PFSK-1 (cell line): Measurements from ENCODE around the gene CLMN.

Source experiments
- POLR2AphosphoS5 ChIP-seq: IDR thresholded peaks from 2 replicates; pipeline ENCODE4 v1.6.1; 2012; ENCODE audit warnings: low read depth, mild to moderate bottlenecking, control low read depth, low read length, moderate library complexity
- SIN3A ChIP-seq: IDR thresholded peaks from 2 replicates; pipeline ENCODE4 v1.6.1; 2012; ENCODE audit warnings: mild to moderate bottlenecking, low read length, moderate library complexity, borderline replicate concordance; ENCODE audit not compliant: insufficient read depth
- TF ChIP-seq, protein P1 (sequence below), 2 experiments: IDR thresholded peaks; 2 replicates each; pipeline versions ENCODE4 v1.6.1 to v1.8.0; 2011 to 2012; ENCODE audit warnings: low read depth in 2 of 2, low read length in 2 of 2, control low read depth in 1 of 2, inconsistent platforms in 1 of 2, mild to moderate bottlenecking in 1 of 2, moderate library complexity in 1 of 2; ENCODE audit not compliant: insufficient read depth in 1 of 2

DNA sequence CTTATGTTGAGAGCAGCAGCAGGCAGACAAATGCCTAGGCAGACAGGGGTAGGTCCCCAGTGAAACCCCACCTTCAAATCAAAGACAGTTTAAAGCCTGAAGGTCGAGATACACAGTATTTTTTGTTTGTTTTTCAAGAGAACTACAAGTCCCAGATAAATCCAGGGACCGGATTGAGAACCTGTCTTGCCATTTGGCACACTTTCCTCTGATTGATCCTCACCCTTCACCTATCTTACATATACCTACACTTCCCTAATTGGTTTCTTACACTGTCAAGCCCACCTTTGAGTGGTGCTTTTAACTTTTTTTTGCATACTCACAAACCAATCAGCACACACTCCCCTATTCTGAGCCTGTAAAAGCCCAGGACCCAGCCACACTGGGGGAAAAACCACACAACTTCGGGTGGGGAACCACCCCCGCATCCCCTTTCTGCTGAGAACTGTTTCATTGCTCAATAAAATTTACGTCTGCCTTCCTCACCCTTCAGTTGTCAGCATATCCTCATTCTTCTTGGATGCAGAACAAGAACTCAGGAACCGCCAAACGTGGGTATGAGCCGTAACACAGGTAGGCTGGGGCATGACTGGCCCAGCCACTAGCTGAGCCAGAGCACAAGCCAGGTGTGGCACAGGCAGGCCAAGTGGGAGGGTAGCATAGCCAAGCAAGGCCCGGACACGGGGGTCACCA is 173.5 kb downstream of the CLMN start:
- TF ChIP-seq POLR2AphosphoS5: no peak
- no peak for TF ChIP-seq SIN3A
- TF ChIP-seq, protein P1, sequence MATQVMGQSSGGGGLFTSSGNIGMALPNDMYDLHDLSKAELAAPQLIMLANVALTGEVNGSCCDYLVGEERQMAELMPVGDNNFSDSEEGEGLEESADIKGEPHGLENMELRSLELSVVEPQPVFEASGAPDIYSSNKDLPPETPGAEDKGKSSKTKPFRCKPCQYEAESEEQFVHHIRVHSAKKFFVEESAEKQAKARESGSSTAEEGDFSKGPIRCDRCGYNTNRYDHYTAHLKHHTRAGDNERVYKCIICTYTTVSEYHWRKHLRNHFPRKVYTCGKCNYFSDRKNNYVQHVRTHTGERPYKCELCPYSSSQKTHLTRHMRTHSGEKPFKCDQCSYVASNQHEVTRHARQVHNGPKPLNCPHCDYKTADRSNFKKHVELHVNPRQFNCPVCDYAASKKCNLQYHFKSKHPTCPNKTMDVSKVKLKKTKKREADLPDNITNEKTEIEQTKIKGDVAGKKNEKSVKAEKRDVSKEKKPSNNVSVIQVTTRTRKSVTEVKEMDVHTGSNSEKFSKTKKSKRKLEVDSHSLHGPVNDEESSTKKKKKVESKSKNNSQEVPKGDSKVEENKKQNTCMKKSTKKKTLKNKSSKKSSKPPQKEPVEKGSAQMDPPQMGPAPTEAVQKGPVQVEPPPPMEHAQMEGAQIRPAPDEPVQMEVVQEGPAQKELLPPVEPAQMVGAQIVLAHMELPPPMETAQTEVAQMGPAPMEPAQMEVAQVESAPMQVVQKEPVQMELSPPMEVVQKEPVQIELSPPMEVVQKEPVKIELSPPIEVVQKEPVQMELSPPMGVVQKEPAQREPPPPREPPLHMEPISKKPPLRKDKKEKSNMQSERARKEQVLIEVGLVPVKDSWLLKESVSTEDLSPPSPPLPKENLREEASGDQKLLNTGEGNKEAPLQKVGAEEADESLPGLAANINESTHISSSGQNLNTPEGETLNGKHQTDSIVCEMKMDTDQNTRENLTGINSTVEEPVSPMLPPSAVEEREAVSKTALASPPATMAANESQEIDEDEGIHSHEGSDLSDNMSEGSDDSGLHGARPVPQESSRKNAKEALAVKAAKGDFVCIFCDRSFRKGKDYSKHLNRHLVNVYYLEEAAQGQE (IDR thresholded peaks at IDR 0.05; ENCODE audit: insufficient read depth in 1 of 2, low read depth in 2 of 2, low read length in 2 of 2): no peak
